Activated naive CD4-positive, alpha-beta T cell treated with anti-CD3 and anti-CD28 coated beads, Interleukin-2, amount 10 ng/mL, durations not matched to agents 7 days and 5 days (primary cell): ENCODE data around the gene COL4A4.

Experiments used
- CTCF ChIA-PET: fragments of 350-600 bp; sonication (Branson Sonifier 250); formaldehyde crosslinking; loops from one replicate; lab custom pipeline; 2021; ENCODE audit warnings: antibody characterized with exemption; lab: Charles Lee
- DNase-seq: peaks from one replicate; pipeline ENCODE4 v3.0.0-alpha.2; 2020
- H3K27ac Mint-ChIP-seq: one replicate; pipeline ENCODE4 v1.8.0; 2021; ENCODE audit warnings: mild to moderate bottlenecking, moderate library complexity, mixed read lengths
- H3K27me3 Mint-ChIP-seq: one replicate; pipeline ENCODE4 v1.8.0; 2021; ENCODE audit warnings: mild to moderate bottlenecking, mixed read lengths
- H3K36me3 Mint-ChIP-seq: one replicate; pipeline ENCODE4 v1.8.0; 2021; ENCODE audit warnings: mixed read lengths
- H3K4me1 Mint-ChIP-seq: one replicate; pipeline ENCODE4 v1.8.0; 2021; ENCODE audit warnings: mixed read lengths
- H3K4me3 Mint-ChIP-seq: one replicate; pipeline ENCODE4 v1.8.0; 2021; ENCODE audit warnings: mild to moderate bottlenecking, moderate library complexity, mixed read lengths
- H3K9me3 Mint-ChIP-seq: one replicate; pipeline ENCODE4 v1.8.0; 2021; ENCODE audit warnings: mixed read lengths

The COL4A4 gene

DNA sequence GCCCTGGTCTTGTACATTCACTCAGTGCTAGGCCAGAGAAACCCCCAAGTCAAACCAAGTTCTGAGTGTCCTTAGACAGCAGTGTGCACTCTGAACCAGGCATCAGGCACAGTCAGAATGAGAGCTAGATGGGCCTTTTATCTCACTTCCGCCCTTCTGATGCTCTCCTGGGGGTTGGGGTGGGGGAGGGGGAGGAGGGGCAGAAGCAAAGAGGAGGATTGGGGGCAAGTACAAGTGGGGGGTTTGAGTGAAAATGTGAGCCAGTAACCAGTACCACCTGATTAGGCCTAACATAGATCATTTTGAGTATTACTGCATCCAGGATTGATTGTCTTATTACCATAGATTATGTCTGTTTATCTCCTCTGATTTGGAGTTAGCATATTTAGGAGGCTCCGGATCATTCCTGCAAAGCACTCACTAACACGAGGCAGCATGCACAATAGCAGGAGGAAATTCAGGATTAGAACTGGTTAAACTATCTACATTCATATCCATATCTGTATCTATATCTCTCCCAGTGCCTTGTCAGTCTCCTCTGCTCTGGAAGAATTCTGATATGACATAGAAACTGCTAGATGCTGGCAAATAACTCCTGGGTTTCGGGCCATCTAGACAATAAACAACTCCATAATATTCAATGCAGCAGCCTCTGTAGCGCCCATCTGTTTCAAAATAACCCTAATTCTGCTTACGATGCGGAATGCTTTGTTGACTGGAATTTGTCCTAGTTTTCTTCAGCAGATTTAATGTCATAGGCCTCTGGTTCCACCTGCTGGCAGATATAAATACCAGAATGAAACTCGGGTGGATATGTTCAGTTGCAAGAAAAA lies 179.0 kb downstream of the COL4A4 start:
- Mint-ChIP-seq H3K27me3 (no peaks in the 10 kb centered on the region), H3K4me1 (peaks cover 28% of the 10 kb centered on the region), H3K27ac (no peak overlapping the region), H3K9me3 (no peaks in the 10 kb centered on the region), H3K36me3 (peaks cover 1% of the 10 kb centered on the region), H3K4me3 (no peak overlapping the region)
- DNase-seq = peak; percentile 42
- CTCF ChIA-PET = interaction anchor here (0.6 to 6.2 kb wide), 15 partner anchors 9 to 1362 kb away, joined by 3 to 53 read pairs (median 3); partner anchors contain the start of gene IRS1

GRCh38 chr2:226983895-226984749 lies 179.9 kb downstream of the COL4A4 start:
- no peak for DNase-seq
- Mint-ChIP-seq H3K36me3 (peaks cover 1% of the 10 kb centered on the region), H3K27me3 (no peaks in the 10 kb centered on the region), H3K4me3 (no peak overlapping the region), H3K27ac (no peak overlapping the region), H3K4me1 (peaks cover 28% of the 10 kb centered on the region), H3K9me3 (no peaks in the 10 kb centered on the region)
- CTCF ChIA-PET = interaction anchor here (0.6 to 6.2 kb wide), 4 partner anchors 150 to 1319 kb away, joined by 3 to 53 read pairs (median 3); partner anchors contain the start of gene IRS1

DNA sequence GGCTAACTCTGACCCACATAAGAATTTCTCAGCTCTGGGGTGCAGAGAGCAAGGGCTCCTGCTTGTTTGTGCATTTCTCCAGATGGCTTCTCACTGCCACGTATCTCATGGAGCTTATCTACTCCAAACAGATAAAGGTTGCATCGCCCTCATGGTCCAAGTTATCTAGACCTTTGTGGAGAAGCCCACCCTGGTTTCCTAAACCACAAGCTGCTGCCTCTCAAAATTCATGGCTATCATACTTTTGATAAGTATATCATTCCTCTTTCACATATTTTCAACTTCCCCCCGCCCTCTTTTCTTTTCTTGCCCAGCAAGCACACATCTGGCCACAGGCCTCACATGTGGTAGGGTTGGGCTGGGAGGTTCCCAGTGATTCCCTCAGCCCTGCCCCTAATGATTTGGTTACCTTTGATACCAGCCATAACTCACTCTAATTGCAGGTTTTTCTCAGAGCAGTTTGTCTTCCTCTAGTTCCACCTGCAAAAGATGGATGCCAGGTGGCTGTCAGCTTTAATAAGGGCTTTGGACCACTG lies 182.1 kb downstream of the COL4A4 start:
- Mint-ChIP-seq H3K36me3 (peaks cover 3% of the 10 kb centered on the region), H3K9me3 (no peaks in the 10 kb centered on the region), H3K4me1 (peaks cover 45% of the 10 kb centered on the region), H3K27ac (no peak overlapping the region), H3K27me3 (no peaks in the 10 kb centered on the region), H3K4me3 (no peak overlapping the region)
- CTCF ChIA-PET = interaction anchor here (1.1 to 6.2 kb wide), 2 partner anchors 147 to 181 kb away, joined by 3 to 53 read pairs; partner anchors contain the start of gene IRS1
- no peak for DNase-seq

GRCh38 chr2:226979004-226979403 lies 185.0 kb downstream of the COL4A4 start:
- Mint-ChIP-seq H3K9me3 (no peaks in the 10 kb centered on the region), H3K36me3 (peaks cover 3% of the 10 kb centered on the region), H3K27ac (no peak overlapping the region), H3K27me3 (no peaks in the 10 kb centered on the region), H3K4me3 (no peak overlapping the region), H3K4me1 (peaks cover 33% of the 10 kb centered on the region)
- no peak for DNase-seq
- CTCF ChIA-PET = interaction anchor here (0.6 to 1.3 kb wide), 2 partner anchors 65 to 331 kb away, joined by 3 read pairs; no protein-coding TSS in a partner anchor

GRCh38 chr2:226978300-226978699 lies 185.7 kb downstream of the COL4A4 start:
- no peaks in the 10 kb centered on the region for H3K9me3 Mint-ChIP-seq
- H3K27me3 Mint-ChIP-seq = no peaks in the 10 kb centered on the region
- no peak overlapping the region for H3K4me3 Mint-ChIP-seq
- DNase-seq = no peak
- H3K27ac Mint-ChIP-seq = peak overlapping the region; percentile 4
- CTCF ChIA-PET = interaction anchor here (1.3 kb wide), 1 partner anchor 64 kb away, joined by 3 read pairs; no protein-coding TSS in a partner anchor
- H3K36me3 Mint-ChIP-seq = peaks cover 7% of the 10 kb centered on the region
- H3K4me1 Mint-ChIP-seq = peaks cover 34% of the 10 kb centered on the region

DNA sequence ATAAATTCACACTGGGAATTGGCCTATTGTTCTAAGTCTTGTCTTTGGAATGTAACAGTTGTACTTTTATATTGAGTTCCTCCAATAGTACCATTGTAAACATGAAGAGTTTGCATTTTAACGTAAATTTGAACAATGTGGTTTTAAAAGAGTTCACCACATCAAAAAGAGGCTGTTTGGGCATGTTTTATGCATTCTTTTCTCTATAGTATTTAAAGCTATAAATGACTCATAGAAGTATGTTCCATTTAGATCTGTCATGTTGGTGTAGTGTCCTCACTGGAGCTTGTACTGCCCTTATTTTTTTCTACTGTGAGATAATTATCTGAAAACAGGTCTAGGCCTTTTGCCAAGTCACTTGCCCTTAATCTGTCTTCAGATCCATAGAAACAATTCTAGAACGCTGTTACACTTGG lies 186.2 kb downstream of the COL4A4 start:
- CTCF ChIA-PET = interaction anchor here (0.6 kb wide), 1 partner anchor 101 kb away, joined by 3 read pairs; no protein-coding TSS in a partner anchor
- no peak for DNase-seq
- Mint-ChIP-seq H3K9me3 (no peaks in the 10 kb centered on the region), H3K27ac (no peak overlapping the region), H3K36me3 (peaks cover 8% of the 10 kb centered on the region), H3K4me3 (no peak overlapping the region), H3K4me1 (peaks cover 38% of the 10 kb centered on the region), H3K27me3 (no peaks in the 10 kb centered on the region)

- H3K36me3 Mint-ChIP-seq = peaks cover 7% of the 10 kb centered on the region
- DNase-seq = no peak
- CTCF ChIA-PET = no interaction called here
- no peak overlapping the region for H3K4me3 Mint-ChIP-seq
- H3K27me3 Mint-ChIP-seq = no peaks in the 10 kb centered on the region
- no peaks in the 10 kb centered on the region for H3K9me3 Mint-ChIP-seq
- no peak overlapping the region for H3K27ac Mint-ChIP-seq
- H3K4me1 Mint-ChIP-seq = peaks cover 56% of the 10 kb centered on the region
These were observed 190.2 kb downstream of the COL4A4 start for GRCh38 chr2:226973816-226974215.

DNA sequence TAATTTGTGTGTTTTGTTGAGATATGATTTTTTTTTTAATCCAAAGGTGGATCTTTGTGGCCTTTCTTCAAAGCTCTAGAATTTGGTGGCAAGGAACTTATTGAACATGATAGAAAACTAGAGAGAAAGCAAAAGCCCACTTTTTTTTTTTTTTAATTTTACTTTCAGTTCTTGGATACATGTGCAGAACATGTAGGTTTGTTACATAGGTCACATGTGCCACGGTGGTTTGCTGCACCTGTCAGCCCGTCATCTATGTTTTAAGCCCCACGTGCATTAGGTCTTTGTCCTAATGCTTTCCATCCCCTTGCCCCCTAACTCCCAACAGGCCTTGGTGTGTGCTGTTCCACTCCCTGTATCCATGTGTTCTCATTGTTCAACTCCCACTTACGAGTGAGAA lies 192.2 kb downstream of the COL4A4 start:
- peaks cover 39% of the 10 kb centered on the region for H3K4me1 Mint-ChIP-seq
- CTCF ChIA-PET = no interaction called here
- no peaks in the 10 kb centered on the region for H3K27me3 Mint-ChIP-seq
- no peak overlapping the region for H3K4me3 Mint-ChIP-seq
- peak overlapping the region; percentile 78 for H3K27ac Mint-ChIP-seq
- DNase-seq = no peak
- H3K36me3 Mint-ChIP-seq = peaks cover 5% of the 10 kb centered on the region
- H3K9me3 Mint-ChIP-seq = no peaks in the 10 kb centered on the region

DNA sequence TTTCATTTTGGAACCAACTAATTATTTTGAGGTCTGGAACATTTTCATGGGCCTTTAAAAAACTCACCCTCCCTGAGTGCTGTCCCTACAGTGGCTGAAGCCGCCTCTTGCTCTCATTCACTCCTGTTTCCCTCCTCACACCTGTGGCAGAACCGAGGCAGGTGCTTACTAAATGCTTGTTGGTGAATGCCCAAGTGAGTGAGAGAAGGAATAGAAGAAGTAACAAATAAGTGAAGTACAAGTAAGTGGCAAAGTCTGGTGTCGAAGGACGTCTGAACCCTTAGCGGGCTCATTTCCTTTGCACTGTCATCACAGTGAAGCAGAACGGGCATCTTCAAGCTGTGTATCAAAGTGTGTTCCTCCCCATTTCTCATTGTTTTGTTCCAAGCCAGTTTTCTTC lies 192.9 kb downstream of the COL4A4 start:
- H3K27ac Mint-ChIP-seq = peak overlapping the region; percentile 78
- peaks cover 37% of the 10 kb centered on the region for H3K4me1 Mint-ChIP-seq
- H3K9me3 Mint-ChIP-seq = peaks cover 1% of the 10 kb centered on the region
- peak overlapping the region; percentile 42 for H3K4me3 Mint-ChIP-seq
- CTCF ChIA-PET = no interaction called here
- no peak for DNase-seq
- H3K36me3 Mint-ChIP-seq = peaks cover 5% of the 10 kb centered on the region
- H3K27me3 Mint-ChIP-seq = no peaks in the 10 kb centered on the region

- peaks cover 5% of the 10 kb centered on the region for H3K36me3 Mint-ChIP-seq
- DNase-seq = no peak
- no peaks in the 10 kb centered on the region for H3K27me3 Mint-ChIP-seq
- H3K27ac Mint-ChIP-seq = peak overlapping the region; percentile 78
- H3K4me3 Mint-ChIP-seq = peak overlapping the region; percentile 42
- H3K9me3 Mint-ChIP-seq = peaks cover 1% of the 10 kb centered on the region
- H3K4me1 Mint-ChIP-seq = peaks cover 37% of the 10 kb centered on the region
- CTCF ChIA-PET = no interaction called here
These were observed 193.6 kb downstream of the COL4A4 start for GRCh38 chr2:226970362-226970761.

- DNase-seq = no peak
- Mint-ChIP-seq H3K36me3 (peaks cover 5% of the 10 kb centered on the region), H3K27ac (no peak overlapping the region), H3K9me3 (peaks cover 1% of the 10 kb centered on the region), H3K27me3 (no peaks in the 10 kb centered on the region), H3K4me3 (peak overlapping the region; percentile 42), H3K4me1 (peaks cover 37% of the 10 kb centered on the region)
- CTCF ChIA-PET = no interaction called here
These were observed 194.5 kb downstream of the COL4A4 start for GRCh38 chr2:226969417-226970080.

DNA sequence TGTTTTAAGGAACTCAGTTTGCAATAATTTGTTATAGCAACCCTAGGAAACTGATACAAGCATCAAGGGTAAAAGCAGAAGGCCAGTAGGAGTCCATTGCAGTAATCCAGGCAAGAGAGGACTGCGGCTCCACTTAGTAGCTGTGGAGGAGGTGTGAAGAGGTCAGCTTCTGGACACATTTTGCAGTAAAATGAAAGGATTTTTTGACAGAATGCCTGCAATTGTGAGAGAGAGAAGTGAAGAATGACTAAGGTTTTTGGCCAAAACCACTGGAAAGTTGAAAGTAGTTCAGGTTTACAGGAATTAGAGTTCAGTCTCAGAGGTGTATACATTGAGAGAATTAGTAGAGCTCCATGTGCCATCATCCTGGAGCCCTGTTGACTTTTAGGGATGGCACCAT lies 198.6 kb downstream of the COL4A4 start:
- Mint-ChIP-seq H3K4me3 (no peak overlapping the region), H3K36me3 (no peaks in the 10 kb centered on the region), H3K4me1 (peaks cover 8% of the 10 kb centered on the region), H3K27me3 (no peaks in the 10 kb centered on the region), H3K9me3 (peaks cover 1% of the 10 kb centered on the region), H3K27ac (no peak overlapping the region)
- DNase-seq = no peak
- CTCF ChIA-PET = no interaction called here

- no peak for DNase-seq
- Mint-ChIP-seq H3K36me3 (peaks cover 2% of the 10 kb centered on the region), H3K27ac (no peak overlapping the region), H3K27me3 (no peaks in the 10 kb centered on the region), H3K4me3 (no peak overlapping the region), H3K4me1 (no peaks in the 10 kb centered on the region), H3K9me3 (peaks cover 3% of the 10 kb centered on the region)
- CTCF ChIA-PET = no interaction called here
These were observed 200.5 kb downstream of the COL4A4 start for GRCh38 chr2:226963528-226963927.
